ENCODE results near the gene SPDYE3. TPM values are rescaled to one million over a fixed set of nuclear protein-coding genes. Genes with fewer than 3 reads are reported as not detected.
"Not testable (repeated sequence)": the region's sequence is repeated elsewhere in the genome, so short reads cannot be mapped to it uniquely, and the experiment has no call there.

The SPDYE3 gene
- total and polyA plus RNA-seq, 4 donors: 0.06 to 0.10 TPM; not detected in 2

GRCh38 chr7:100321648-100322047 is 14.1 kb downstream of the SPDYE3 start:
- H3K27me3 ChIP-seq (ENCODE audit: control insufficient read depth in 3 of 3, insufficient read depth in 3 of 3, low read length in 2 of 3); DNase-seq; H3K4me1 ChIP-seq (ENCODE audit: control insufficient read depth in 5 of 5, insufficient read depth in 5 of 5, low read length in 5 of 5); H3K9ac ChIP-seq (ENCODE audit: insufficient read depth in 1 of 2, low read length in 2 of 2); H3K27ac ChIP-seq (ENCODE audit: low read depth in 1 of 2, low read length in 1 of 2); H3K4me3 ChIP-seq; ATAC-seq (ENCODE audit: insufficient read depth, low FRiP score); H3K36me3 ChIP-seq (ENCODE audit: control insufficient read depth in 4 of 4, insufficient read depth in 4 of 4, low read length in 4 of 4); H3K9me3 ChIP-seq (ENCODE audit: control insufficient read depth in 4 of 4, insufficient read depth in 3 of 4, low read length in 3 of 4): not testable (repeated sequence)
- WGBS, 2 donors: 95 to 97% methylated on average over 1 of the region's 1 CpG

GRCh38 chr7:100324194-100324593 is 16.7 kb downstream of the SPDYE3 start:
- 93 to 98% methylated on average over 7 to 13 of the region's 13 CpGs for WGBS, 2 donors

GRCh38 chr7:100325671-100326070 is 18.2 kb downstream of the SPDYE3 start:
- WGBS, 2 donors: 69 to 79% methylated on average over 9 of the region's 9 CpGs
- H3K9ac ChIP-seq (ENCODE audit: insufficient read depth in 1 of 2, low read length in 2 of 2); H3K4me3 ChIP-seq; H3K27me3 ChIP-seq (ENCODE audit: control insufficient read depth in 3 of 3, insufficient read depth in 3 of 3, low read length in 2 of 3); H3K9me3 ChIP-seq (ENCODE audit: control insufficient read depth in 4 of 4, insufficient read depth in 3 of 4, low read length in 3 of 4); H3K27ac ChIP-seq (ENCODE audit: low read depth in 1 of 2, low read length in 1 of 2); H3K36me3 ChIP-seq (ENCODE audit: control insufficient read depth in 4 of 4, insufficient read depth in 4 of 4, low read length in 4 of 4); ATAC-seq (ENCODE audit: insufficient read depth, low FRiP score); H3K4me1 ChIP-seq (ENCODE audit: control insufficient read depth in 5 of 5, insufficient read depth in 5 of 5, low read length in 5 of 5); DNase-seq: not testable (repeated sequence)

More at GRCh38 chr7:100324194-100324593, 16.7 kb downstream of the SPDYE3 start:
- H3K27me3 ChIP-seq (ENCODE audit: control insufficient read depth in 3 of 3, insufficient read depth in 3 of 3, low read length in 2 of 3); H3K4me3 ChIP-seq; H3K9ac ChIP-seq (ENCODE audit: insufficient read depth in 1 of 2, low read length in 2 of 2); H3K4me1 ChIP-seq (ENCODE audit: control insufficient read depth in 5 of 5, insufficient read depth in 5 of 5, low read length in 5 of 5); H3K27ac ChIP-seq (ENCODE audit: low read depth in 1 of 2, low read length in 1 of 2); H3K9me3 ChIP-seq (ENCODE audit: control insufficient read depth in 4 of 4, insufficient read depth in 3 of 4, low read length in 3 of 4); ATAC-seq (ENCODE audit: insufficient read depth, low FRiP score); H3K36me3 ChIP-seq (ENCODE audit: control insufficient read depth in 4 of 4, insufficient read depth in 4 of 4, low read length in 4 of 4); DNase-seq: not testable (repeated sequence)

- ATAC-seq (ENCODE audit: insufficient read depth, low FRiP score): not testable (repeated sequence)
- 95 to 96% methylated on average over 10 of the region's 11 CpGs for WGBS, 2 donors
These were observed 19.4 kb downstream of the SPDYE3 start for GRCh38 chr7:100326914-100327313.

GRCh38 chr7:100335566-100336466 is 28.3 kb downstream of the SPDYE3 start:
- H3K27me3 ChIP-seq (ENCODE audit: control insufficient read depth in 3 of 3, insufficient read depth in 3 of 3, low read length in 2 of 3); H3K36me3 ChIP-seq (ENCODE audit: control insufficient read depth in 4 of 4, insufficient read depth in 4 of 4, low read length in 4 of 4); H3K9me3 ChIP-seq (ENCODE audit: control insufficient read depth in 4 of 4, insufficient read depth in 3 of 4, low read length in 3 of 4); H3K4me1 ChIP-seq (ENCODE audit: control insufficient read depth in 5 of 5, insufficient read depth in 5 of 5, low read length in 5 of 5): not testable (repeated sequence)
- Histone ChIP-seq H3K27ac (ENCODE audit: low read depth in 1 of 2, low read length in 1 of 2) (peak overlapping the region; percentile 95 to 96), H3K4me3 (peak overlapping the region; percentile 55), H3K9ac (ENCODE audit: insufficient read depth in 1 of 2, low read length in 2 of 2) (peak overlapping the region; percentile 43 to 84)
- DNase-seq (peak; percentile 93 to 94 (median 93)), ATAC-seq (ENCODE audit: insufficient read depth, low FRiP score) (peak; percentile 98)
- WGBS, 2 donors: 0% methylated on average over 72 to 81 of the region's 85 CpGs

More at GRCh38 chr7:100326914-100327313, 19.4 kb downstream of the SPDYE3 start:
- not testable (repeated sequence) for H3K27ac ChIP-seq (ENCODE audit: low read depth in 1 of 2, low read length in 1 of 2); H3K4me3 ChIP-seq; H3K4me1 ChIP-seq (ENCODE audit: control insufficient read depth in 5 of 5, insufficient read depth in 5 of 5, low read length in 5 of 5); H3K9me3 ChIP-seq (ENCODE audit: control insufficient read depth in 4 of 4, insufficient read depth in 3 of 4, low read length in 3 of 4); H3K9ac ChIP-seq (ENCODE audit: insufficient read depth in 1 of 2, low read length in 2 of 2); DNase-seq; H3K27me3 ChIP-seq (ENCODE audit: control insufficient read depth in 3 of 3, insufficient read depth in 3 of 3, low read length in 2 of 3); H3K36me3 ChIP-seq (ENCODE audit: control insufficient read depth in 4 of 4, insufficient read depth in 4 of 4, low read length in 4 of 4)

- not testable (repeated sequence) for DNase-seq; H3K9me3 ChIP-seq (ENCODE audit: control insufficient read depth in 4 of 4, insufficient read depth in 3 of 4, low read length in 3 of 4); H3K27ac ChIP-seq (ENCODE audit: low read depth in 1 of 2, low read length in 1 of 2); H3K4me1 ChIP-seq (ENCODE audit: control insufficient read depth in 5 of 5, insufficient read depth in 5 of 5, low read length in 5 of 5); H3K27me3 ChIP-seq (ENCODE audit: control insufficient read depth in 3 of 3, insufficient read depth in 3 of 3, low read length in 2 of 3); ATAC-seq (ENCODE audit: insufficient read depth, low FRiP score); H3K9ac ChIP-seq (ENCODE audit: insufficient read depth in 1 of 2, low read length in 2 of 2); H3K36me3 ChIP-seq (ENCODE audit: control insufficient read depth in 4 of 4, insufficient read depth in 4 of 4, low read length in 4 of 4); H3K4me3 ChIP-seq
- WGBS, 2 donors: 92% methylated on average over 15 of the region's 15 CpGs
These were observed 30.7 kb downstream of the SPDYE3 start for GRCh38 chr7:100338083-100338696.

- not testable (repeated sequence) for H3K36me3 ChIP-seq (ENCODE audit: control insufficient read depth in 4 of 4, insufficient read depth in 4 of 4, low read length in 4 of 4); DNase-seq; H3K9me3 ChIP-seq (ENCODE audit: control insufficient read depth in 4 of 4, insufficient read depth in 3 of 4, low read length in 3 of 4); H3K9ac ChIP-seq (ENCODE audit: insufficient read depth in 1 of 2, low read length in 2 of 2); ATAC-seq (ENCODE audit: insufficient read depth, low FRiP score); H3K4me1 ChIP-seq (ENCODE audit: control insufficient read depth in 5 of 5, insufficient read depth in 5 of 5, low read length in 5 of 5); H3K4me3 ChIP-seq; H3K27me3 ChIP-seq (ENCODE audit: control insufficient read depth in 3 of 3, insufficient read depth in 3 of 3, low read length in 2 of 3); H3K27ac ChIP-seq (ENCODE audit: low read depth in 1 of 2, low read length in 1 of 2)
- 68 to 83% methylated on average over 6 of the region's 6 CpGs for WGBS, 2 donors
These were observed 33.8 kb downstream of the SPDYE3 start for GRCh38 chr7:100341286-100341685.

All from lung (tissue), 10 donors.